Measurements from ENCODE around the gene TVP23C. TPM values are rescaled to one million over a fixed set of nuclear protein-coding genes. Genes with fewer than 3 reads are reported as not detected.

TVP23C gene
- total RNA-seq, 2 donors from 2014 or later = 30.7 to 73.2 TPM

DNA sequence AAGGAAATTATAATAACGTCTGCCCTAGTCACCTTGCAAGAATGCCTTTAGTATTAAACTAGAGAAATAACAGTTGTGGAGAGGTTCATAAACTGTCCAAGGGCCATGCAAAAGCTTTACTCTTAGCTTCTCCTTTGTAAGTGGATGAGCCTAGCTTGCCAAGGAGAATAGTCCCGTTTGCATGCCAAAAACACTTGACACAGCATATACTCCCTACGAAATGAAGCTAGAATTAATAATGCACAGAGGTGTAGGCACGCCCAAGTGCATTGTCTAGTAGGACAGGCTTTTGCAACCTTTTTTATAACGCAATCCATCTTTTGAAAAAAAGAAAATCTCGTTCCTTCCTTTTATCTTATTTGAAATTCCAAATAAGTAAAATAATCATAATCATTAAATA, 83.1 kb downstream of the TVP23C start:
- no peak overlapping the region for H3K27ac Mint-ChIP-seq
- H3K36me3 ChIP-seq (ENCODE audit: control insufficient read depth, insufficient read depth, low read length) = peaks cover 70% of the 10 kb centered on the region
- no peak overlapping the region for H3K4me3 ChIP-seq (ENCODE audit: low read length)
- 94 to 95% methylated on average over 4 to 5 of the region's 6 CpGs for WGBS, 2 experiments (ENCODE audit: insufficient coverage in 1 of 2, insufficient read length in 1 of 2)
- no peaks in the 10 kb centered on the region for H3K9me3 ChIP-seq (ENCODE audit: control insufficient read depth, low read length)
- no peak overlapping the region for H3K4me3 Mint-ChIP-seq
- H3K36me3 Mint-ChIP-seq (ENCODE audit: low read depth) = peaks cover 52% of the 10 kb centered on the region
- H3K27ac ChIP-seq (ENCODE audit: low read depth, low read length) = no peak overlapping the region
- no peak overlapping the region for H3K9ac ChIP-seq (ENCODE audit: extremely low read depth, low read length, poor library complexity, severe bottlenecking)
- H3K4me1 Mint-ChIP-seq = peaks cover 9% of the 10 kb centered on the region
- TF ChIP-seq, protein P1, sequence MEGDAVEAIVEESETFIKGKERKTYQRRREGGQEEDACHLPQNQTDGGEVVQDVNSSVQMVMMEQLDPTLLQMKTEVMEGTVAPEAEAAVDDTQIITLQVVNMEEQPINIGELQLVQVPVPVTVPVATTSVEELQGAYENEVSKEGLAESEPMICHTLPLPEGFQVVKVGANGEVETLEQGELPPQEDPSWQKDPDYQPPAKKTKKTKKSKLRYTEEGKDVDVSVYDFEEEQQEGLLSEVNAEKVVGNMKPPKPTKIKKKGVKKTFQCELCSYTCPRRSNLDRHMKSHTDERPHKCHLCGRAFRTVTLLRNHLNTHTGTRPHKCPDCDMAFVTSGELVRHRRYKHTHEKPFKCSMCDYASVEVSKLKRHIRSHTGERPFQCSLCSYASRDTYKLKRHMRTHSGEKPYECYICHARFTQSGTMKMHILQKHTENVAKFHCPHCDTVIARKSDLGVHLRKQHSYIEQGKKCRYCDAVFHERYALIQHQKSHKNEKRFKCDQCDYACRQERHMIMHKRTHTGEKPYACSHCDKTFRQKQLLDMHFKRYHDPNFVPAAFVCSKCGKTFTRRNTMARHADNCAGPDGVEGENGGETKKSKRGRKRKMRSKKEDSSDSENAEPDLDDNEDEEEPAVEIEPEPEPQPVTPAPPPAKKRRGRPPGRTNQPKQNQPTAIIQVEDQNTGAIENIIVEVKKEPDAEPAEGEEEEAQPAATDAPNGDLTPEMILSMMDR (conservative IDR thresholded peaks at IDR 0.05) = no peak
- DNase-seq = no peak
- no peaks in the 10 kb centered on the region for H3K9me3 Mint-ChIP-seq
- no peaks in the 10 kb centered on the region for H3K4me1 ChIP-seq (ENCODE audit: control insufficient read depth, insufficient read depth, low read length)
- H3K27me3 Mint-ChIP-seq (ENCODE audit: insufficient read depth) = no peaks in the 10 kb centered on the region
- no peaks in the 10 kb centered on the region for H3K27me3 ChIP-seq (ENCODE audit: control insufficient read depth, insufficient read depth, low read length, poor library complexity, severe bottlenecking)

DNA sequence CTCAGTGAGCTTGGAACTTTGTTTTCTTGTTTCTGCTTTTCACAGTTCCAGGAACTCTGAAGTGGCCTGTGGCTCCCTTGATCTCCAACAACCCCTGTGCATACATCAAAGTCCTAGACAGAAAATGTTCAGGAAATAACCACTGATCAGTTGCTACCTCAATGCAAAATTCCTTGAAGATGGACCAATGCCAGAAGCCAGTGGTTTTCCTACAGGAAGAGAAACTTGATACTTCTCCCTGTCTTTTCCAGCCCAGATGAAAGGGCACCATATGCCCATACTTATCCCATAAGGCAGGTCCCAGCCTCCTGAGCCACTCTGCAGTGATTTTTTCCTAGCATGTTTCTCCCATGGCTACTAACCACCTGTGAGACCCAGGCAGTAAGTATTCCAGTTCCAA, 83.6 kb downstream of the TVP23C start:
- H3K4me1 Mint-ChIP-seq = peaks cover 4% of the 10 kb centered on the region
- H3K9ac ChIP-seq (ENCODE audit: extremely low read depth, low read length, poor library complexity, severe bottlenecking) = no peak overlapping the region
- no peaks in the 10 kb centered on the region for H3K9me3 ChIP-seq (ENCODE audit: control insufficient read depth, low read length)
- peaks cover 72% of the 10 kb centered on the region for H3K36me3 ChIP-seq (ENCODE audit: control insufficient read depth, insufficient read depth, low read length)
- TF ChIP-seq, protein P1 (conservative IDR thresholded peaks at IDR 0.05) = no peak
- H3K27ac Mint-ChIP-seq = peak overlapping the region; percentile 28
- H3K4me1 ChIP-seq (ENCODE audit: control insufficient read depth, insufficient read depth, low read length) = no peaks in the 10 kb centered on the region
- H3K36me3 Mint-ChIP-seq (ENCODE audit: low read depth) = peaks cover 56% of the 10 kb centered on the region
- no peak overlapping the region for H3K4me3 ChIP-seq (ENCODE audit: low read length)
- no peak for DNase-seq
- H3K27me3 ChIP-seq (ENCODE audit: control insufficient read depth, insufficient read depth, low read length, poor library complexity, severe bottlenecking) = no peaks in the 10 kb centered on the region
- no peak overlapping the region for H3K4me3 Mint-ChIP-seq
- H3K27ac ChIP-seq (ENCODE audit: low read depth, low read length) = no peak overlapping the region
- H3K9me3 Mint-ChIP-seq = no peaks in the 10 kb centered on the region
- no peaks in the 10 kb centered on the region for H3K27me3 Mint-ChIP-seq (ENCODE audit: insufficient read depth)

DNA sequence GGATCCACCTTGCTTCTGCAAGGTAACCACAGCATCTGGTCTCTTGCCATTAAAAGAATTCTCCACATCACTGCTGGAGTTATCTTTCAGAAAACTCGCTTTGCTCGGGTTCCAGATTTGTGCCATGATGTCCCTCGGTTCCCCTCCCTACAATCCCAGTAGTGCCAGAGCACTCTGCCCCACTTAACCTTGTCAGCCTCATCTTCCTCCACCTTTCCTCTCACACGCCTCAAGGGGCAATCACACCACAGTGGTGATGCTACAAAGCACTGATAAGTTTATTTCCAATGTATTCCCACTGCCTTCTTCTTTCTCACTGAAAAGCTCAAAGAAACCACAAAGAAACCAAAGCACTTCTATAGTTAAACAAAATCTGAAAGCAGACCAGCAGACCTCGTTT, 84.4 kb downstream of the TVP23C start:
- H3K9me3 ChIP-seq (ENCODE audit: control insufficient read depth, low read length) = no peaks in the 10 kb centered on the region
- H3K9ac ChIP-seq (ENCODE audit: extremely low read depth, low read length, poor library complexity, severe bottlenecking) = no peak overlapping the region
- TF ChIP-seq, protein P1 (conservative IDR thresholded peaks at IDR 0.05) = no peak
- H3K27me3 ChIP-seq (ENCODE audit: control insufficient read depth, insufficient read depth, low read length, poor library complexity, severe bottlenecking) = no peaks in the 10 kb centered on the region
- Mint-ChIP-seq H3K36me3 (ENCODE audit: low read depth) (peaks cover 58% of the 10 kb centered on the region), H3K27ac (no peak overlapping the region), H3K27me3 (ENCODE audit: insufficient read depth) (no peaks in the 10 kb centered on the region), H3K4me3 (no peak overlapping the region), H3K9me3 (no peaks in the 10 kb centered on the region), H3K4me1 (no peaks in the 10 kb centered on the region)
- H3K4me3 ChIP-seq (ENCODE audit: low read length) = no peak overlapping the region
- WGBS, 2 experiments (ENCODE audit: insufficient coverage in 1 of 2, insufficient read length in 1 of 2) = 89 to 93% methylated on average over 4 to 5 of the region's 5 CpGs
- H3K36me3 ChIP-seq (ENCODE audit: control insufficient read depth, insufficient read depth, low read length) = peaks cover 72% of the 10 kb centered on the region
- no peak for DNase-seq
- no peaks in the 10 kb centered on the region for H3K4me1 ChIP-seq (ENCODE audit: control insufficient read depth, insufficient read depth, low read length)
- H3K27ac ChIP-seq (ENCODE audit: low read depth, low read length) = no peak overlapping the region
